ENCODE measurements around the gene TMEM269.

The TMEM269 gene

DNA sequence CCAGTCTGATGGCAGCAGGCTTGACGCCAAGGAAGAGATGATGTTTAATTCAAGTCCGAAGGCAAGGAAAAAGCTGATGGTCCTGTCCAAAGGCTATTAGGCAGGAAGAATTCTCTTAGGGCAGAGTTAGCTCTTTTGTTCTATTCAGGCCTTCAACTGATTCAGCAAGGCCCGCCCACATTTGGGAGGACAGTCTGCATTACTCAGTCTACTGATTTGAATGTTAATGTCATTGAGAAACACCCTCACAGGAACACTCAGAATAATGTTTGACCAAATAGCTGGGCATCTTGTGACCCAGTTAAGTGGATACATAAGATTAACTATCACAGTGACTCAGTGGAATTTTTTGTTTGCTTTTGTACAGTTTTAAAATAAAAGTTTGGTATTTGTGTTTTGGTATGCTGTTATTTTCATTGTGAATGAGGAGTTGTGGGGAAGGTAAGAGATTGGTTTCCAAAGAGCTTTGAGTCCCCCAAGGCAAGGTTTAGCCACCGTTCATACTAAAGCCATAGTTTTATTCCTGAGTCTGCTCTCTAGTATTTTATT lies 59.9 kb downstream of the TMEM269 start:
- TF ChIP-seq TAF1 (IDR thresholded peaks at IDR 0.05; ENCODE audit: borderline replicate concordance, insufficient read depth, low read length) (no peak), SIN3A (IDR thresholded peaks at IDR 0.05; ENCODE audit: borderline replicate concordance, insufficient read depth, low read length) (no peak), FOXP2 (optimal IDR thresholded peaks at IDR 0.05; ENCODE audit: borderline replicate concordance, extremely low read depth, extremely low read length, insufficient read depth) (no peak), POLR2AphosphoS5 (IDR thresholded peaks at IDR 0.05; ENCODE audit: low read depth, low read length) (no peak), REST (IDR thresholded peaks at IDR 0.05; ENCODE audit: insufficient read depth in 1 of 2, low read depth in 2 of 2, low read length in 2 of 2) (no peak)

DNA sequence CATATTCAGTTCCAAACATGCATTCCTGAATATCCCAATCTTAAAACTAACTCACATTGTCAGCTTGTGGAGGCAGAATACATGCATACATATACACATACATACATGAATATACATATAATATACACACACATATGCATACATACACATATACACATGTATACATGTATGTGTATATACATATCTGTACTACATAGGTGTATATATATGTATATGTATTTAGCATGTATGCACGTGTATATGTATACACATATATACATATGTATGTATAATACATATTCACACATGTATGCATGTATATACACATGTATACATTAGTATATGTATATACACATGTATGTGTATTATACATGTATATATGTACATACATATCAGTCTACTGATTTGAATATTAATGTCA lies 60.4 kb downstream of the TMEM269 start:
- no peak for TF ChIP-seq FOXP2 (optimal IDR thresholded peaks at IDR 0.05; ENCODE audit: borderline replicate concordance, extremely low read depth, extremely low read length, insufficient read depth)
- no peak for TF ChIP-seq POLR2AphosphoS5 (IDR thresholded peaks at IDR 0.05; ENCODE audit: low read depth, low read length)

GRCh38 chr1:42845866-42846256 lies 61.1 kb downstream of the TMEM269 start:
- TF ChIP-seq REST (IDR thresholded peaks at IDR 0.05; ENCODE audit: insufficient read depth in 1 of 2, low read depth in 2 of 2, low read length in 2 of 2) (no peak), TAF1 (IDR thresholded peaks at IDR 0.05; ENCODE audit: borderline replicate concordance, insufficient read depth, low read length) (no peak), SIN3A (IDR thresholded peaks at IDR 0.05; ENCODE audit: borderline replicate concordance, insufficient read depth, low read length) (no peak), FOXP2 (optimal IDR thresholded peaks at IDR 0.05; ENCODE audit: borderline replicate concordance, extremely low read depth, extremely low read length, insufficient read depth) (no peak), POLR2AphosphoS5 (IDR thresholded peaks at IDR 0.05; ENCODE audit: low read depth, low read length) (no peak)

- TF ChIP-seq TAF1 (IDR thresholded peaks at IDR 0.05; ENCODE audit: borderline replicate concordance, insufficient read depth, low read length) (peak; percentile 59; the same call in 1 of the 2 replicates), FOXP2 (optimal IDR thresholded peaks at IDR 0.05; ENCODE audit: borderline replicate concordance, extremely low read depth, extremely low read length, insufficient read depth) (no peak), POLR2AphosphoS5 (IDR thresholded peaks at IDR 0.05; ENCODE audit: low read depth, low read length) (peak; percentile 87), REST (IDR thresholded peaks at IDR 0.05; ENCODE audit: insufficient read depth in 1 of 2, low read depth in 2 of 2, low read length in 2 of 2) (0 out of 4 replicates have a peak, but pooled peaks of 1 of the 2 experiments have one; percentile 5), SIN3A (IDR thresholded peaks at IDR 0.05; ENCODE audit: borderline replicate concordance, insufficient read depth, low read length) (no peak)
These were observed 61.7 kb downstream of the TMEM269 start, which contains the start of gene ZNF691 for GRCh38 chr1:42846257-42847110. Gene ZNF691, plus strand, starts transcription at chr1:42846613. Its CDS starts 3,046 bp downstream, at chr1:42849659.

- TF ChIP-seq TAF1 (IDR thresholded peaks at IDR 0.05; ENCODE audit: borderline replicate concordance, insufficient read depth, low read length) (no peak), POLR2AphosphoS5 (IDR thresholded peaks at IDR 0.05; ENCODE audit: low read depth, low read length) (no peak), FOXP2 (optimal IDR thresholded peaks at IDR 0.05; ENCODE audit: borderline replicate concordance, extremely low read depth, extremely low read length, insufficient read depth) (no peak), SIN3A (IDR thresholded peaks at IDR 0.05; ENCODE audit: borderline replicate concordance, insufficient read depth, low read length) (no peak), REST (IDR thresholded peaks at IDR 0.05; ENCODE audit: insufficient read depth in 1 of 2, low read depth in 2 of 2, low read length in 2 of 2) (no peak)
These were observed 62.4 kb downstream of the TMEM269 start for GRCh38 chr1:42847111-42847595.
